HG03095 (cell line): ENCODE data around the gene CYP26B1.

Experiments
- ATAC-seq: cut with Tn5 transposase; IDR thresholded peaks from one replicate; pipeline ENCODE4 v1.9.1; 2021; ENCODE audit warnings: moderate library complexity; ENCODE audit not compliant: unreplicated experiment

The CYP26B1 gene

DNA sequence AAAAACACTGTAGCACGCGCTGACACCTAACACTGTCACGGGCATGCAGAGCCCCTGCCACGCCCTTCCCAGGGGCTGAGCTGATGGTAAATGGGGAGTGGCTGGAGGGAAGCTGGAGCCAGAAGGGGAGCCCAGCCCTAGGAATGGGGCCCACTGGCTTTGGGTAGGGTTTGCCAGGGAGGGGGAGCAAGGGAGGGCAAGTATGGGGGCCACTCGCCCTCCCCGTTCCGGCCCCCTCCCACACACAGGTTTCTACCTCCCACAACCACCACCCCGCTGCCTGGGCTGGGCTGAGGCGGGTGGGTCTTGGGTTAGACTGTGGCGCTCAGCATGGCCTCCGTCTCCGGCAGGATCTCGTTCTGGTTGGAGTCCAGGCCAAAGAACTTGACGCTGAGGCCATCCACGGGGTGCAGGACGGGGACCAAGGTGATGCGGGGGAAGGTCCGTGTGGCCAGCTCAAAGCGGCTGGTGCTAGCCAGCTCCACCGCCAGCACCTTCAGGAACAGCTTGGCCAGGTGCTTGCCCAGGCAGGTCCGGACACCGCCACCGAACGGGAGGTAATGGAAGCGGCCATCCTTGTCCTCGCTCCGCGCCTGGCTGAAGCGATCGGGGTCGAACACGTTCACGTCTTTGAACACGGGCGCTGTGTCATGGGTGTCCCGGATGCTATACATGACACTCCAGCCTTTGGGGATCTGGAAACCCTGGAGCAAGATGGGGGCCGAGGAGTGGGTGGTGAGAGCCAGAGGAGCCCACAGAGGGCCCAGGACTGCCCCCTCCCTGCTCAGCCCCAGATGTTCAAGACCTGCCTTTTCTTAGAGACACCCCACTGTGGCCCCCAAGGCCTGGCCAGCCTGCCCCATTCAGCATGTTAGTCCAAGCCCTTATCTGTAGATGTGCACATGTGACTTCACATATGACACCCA lies 15.5 kb downstream of the CYP26B1 start:
- ATAC-seq: no peak

DNA sequence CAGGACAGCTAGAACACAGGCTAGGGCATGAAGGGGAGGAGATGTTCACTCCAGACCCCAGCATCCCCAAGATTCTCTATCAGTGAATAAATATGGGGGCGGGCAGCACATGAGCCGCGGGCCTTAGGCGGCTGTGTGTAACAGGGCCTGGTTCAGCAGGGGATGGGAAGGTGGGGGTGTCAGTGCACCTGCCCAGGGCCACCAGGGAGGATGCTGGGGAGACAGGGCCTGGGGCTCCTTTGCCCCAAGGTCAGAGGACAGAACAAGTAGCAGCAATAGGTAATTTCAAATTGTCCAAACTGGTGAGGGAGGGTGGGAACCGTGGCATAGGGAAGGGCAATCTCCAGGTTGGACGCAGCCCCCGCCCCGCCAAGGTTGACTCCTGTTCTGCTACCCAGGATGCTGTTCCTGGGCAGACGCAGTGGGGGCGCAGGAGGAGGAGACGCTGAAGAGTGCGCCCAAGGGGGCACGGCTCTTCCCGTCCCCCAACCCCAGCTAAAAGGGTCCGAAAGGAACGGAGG lies 16.2 kb downstream of the CYP26B1 start:
- no peak for ATAC-seq

DNA sequence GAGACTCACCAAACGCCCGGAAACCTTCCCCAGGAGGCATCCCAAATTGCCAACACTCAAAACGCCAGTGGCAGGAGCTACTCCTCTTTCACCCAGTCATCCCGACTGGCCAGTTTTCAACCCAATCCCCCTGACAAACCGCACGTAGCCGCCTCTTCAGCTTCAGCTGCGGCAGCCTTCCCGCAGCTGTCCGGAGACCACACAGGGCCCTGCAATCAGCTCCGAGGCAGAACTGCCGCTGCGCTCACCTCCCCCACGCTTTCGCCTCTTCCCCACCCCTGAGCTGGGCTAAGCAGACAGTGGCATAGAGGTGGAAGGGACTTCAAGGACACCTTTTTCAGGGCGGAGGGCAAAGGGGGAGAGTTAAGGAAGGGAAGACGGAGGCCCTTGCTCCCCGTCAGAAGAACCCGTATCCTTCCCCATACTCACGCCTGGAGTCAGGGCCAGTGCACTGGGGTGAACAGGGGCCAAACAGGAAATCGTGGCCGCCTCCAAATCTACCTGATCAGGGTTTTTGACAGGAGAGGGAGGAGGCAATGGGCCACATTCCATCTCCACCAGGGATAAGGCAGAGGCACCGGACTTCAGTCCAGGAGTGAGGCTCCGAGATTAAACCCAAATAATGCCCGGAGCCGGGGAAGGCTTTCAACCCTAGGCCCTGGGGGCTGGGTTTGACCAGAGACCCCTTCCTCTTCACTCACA lies 16.9 kb downstream of the CYP26B1 start:
- no peak for ATAC-seq

DNA sequence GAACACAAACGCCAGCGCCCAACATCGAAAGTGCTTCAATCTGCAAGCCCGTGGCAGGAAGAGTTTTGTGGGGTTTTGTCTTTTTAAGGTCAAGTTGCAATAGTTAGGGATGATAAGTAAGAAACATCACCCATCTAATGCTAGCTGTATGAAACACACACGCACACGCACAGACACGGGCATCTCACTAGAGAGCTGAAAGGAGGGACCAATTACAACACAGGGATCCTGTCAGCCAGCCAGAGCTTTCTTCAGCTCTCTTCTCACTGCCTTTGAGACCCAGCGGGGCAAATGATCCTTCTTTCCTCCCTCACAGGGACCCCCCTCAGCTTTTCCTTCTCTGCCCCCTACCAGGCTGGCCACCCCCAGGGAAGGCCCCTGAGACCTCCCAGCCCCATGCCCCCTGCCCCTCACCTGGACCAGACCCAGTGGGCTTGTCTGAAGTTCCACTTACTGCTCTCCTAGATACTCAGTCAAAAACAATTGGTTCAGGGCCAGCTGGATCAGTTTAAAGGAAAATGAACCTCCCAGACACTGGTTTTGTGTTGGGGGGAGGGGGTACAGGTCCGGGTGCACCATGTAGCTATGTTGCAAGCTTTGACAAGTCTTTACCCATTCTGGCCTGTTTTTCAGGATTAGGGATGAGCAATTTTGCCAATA lies 17.9 kb downstream of the CYP26B1 start:
- ATAC-seq: no peak

DNA sequence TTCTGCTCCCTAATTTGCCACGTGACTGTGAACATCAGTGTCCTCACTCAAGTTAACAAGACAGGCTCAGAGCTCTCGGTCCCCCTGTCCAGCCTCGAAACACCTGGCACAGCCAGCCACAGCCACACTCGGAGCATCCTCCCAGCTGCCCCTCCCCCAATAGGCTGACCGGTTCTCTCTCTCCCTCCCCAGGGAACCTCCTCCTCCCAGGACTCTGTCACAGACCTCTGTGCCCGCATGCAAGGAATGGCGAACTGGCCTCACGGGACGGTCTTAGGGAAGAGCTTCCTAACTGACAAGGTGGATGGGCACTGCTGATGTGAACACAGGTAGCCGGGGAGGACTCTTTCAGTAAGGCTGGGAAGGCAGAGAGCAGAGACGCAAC lies 18.8 kb downstream of the CYP26B1 start:
- no peak for ATAC-seq

DNA sequence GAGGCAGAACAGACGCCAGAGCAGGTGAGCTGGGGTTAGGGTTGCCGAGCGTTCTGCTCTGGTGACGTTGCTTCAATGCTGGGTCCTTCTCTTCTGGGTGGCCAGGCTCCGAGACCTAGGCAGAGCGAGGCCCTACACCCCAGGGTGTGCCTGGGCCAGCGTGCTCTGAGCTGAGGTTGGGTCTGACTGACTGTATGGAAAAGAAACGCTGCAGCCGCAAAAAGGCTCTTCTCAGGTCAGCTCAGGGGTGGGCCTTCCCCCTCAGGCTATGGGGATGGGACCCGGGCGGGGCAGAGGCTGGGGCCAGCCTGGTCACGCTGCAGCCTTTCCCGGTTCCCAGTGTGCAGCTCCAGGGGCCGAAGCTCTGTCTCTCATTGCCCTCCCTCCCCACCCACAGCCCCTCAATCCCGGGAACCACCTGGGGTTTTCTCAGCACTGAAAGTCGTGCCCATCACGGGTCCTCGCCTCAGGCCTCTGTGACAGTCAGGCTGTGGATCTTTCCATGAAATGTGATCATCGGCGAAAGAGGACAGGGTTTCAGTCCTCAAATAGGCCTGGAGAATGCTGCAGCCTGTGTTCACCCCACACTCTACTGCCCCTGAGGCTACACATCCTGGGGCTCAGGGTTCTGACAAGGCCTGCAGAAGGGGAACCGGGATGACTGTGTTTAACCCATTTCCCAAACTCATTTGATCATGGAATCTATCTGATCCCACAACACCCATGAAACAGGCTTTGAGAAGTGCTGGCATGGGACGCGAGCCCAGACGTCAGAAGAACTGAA lies 19.4 kb downstream of the CYP26B1 start:
- no peak for ATAC-seq

DNA sequence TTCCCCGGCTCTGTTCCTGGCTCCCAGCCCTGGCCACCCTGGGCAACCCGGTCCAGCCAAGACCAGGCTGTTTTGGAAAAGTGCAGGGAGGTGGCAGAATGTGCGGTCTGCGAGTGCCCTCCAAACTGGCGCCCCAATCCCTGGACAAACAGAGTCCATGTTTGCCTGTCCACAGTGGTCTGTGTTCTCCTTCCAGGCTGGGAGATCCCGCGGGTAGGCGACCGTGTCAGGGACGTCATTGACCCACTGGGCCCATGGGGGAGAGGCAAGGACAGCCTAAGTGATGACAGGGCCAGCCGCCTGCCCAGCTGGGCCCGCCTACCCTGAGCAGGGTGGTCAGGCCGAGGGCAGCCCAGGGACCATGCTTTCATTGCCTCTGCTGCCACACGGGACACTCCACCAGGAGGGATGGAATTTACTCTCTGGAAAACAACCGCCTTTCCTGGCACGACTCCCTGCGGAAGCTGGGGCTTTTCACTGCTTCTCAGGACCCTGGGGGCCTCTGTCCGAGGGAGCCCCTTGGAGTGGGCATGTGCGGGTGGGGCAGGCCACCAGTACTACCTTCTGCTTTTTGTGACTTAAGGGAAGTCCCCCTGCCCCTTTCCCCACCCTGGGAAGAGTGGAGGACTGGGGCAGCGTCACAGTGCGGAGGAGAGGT lies 20.1 kb downstream of the CYP26B1 start:
- ATAC-seq: no peak

DNA sequence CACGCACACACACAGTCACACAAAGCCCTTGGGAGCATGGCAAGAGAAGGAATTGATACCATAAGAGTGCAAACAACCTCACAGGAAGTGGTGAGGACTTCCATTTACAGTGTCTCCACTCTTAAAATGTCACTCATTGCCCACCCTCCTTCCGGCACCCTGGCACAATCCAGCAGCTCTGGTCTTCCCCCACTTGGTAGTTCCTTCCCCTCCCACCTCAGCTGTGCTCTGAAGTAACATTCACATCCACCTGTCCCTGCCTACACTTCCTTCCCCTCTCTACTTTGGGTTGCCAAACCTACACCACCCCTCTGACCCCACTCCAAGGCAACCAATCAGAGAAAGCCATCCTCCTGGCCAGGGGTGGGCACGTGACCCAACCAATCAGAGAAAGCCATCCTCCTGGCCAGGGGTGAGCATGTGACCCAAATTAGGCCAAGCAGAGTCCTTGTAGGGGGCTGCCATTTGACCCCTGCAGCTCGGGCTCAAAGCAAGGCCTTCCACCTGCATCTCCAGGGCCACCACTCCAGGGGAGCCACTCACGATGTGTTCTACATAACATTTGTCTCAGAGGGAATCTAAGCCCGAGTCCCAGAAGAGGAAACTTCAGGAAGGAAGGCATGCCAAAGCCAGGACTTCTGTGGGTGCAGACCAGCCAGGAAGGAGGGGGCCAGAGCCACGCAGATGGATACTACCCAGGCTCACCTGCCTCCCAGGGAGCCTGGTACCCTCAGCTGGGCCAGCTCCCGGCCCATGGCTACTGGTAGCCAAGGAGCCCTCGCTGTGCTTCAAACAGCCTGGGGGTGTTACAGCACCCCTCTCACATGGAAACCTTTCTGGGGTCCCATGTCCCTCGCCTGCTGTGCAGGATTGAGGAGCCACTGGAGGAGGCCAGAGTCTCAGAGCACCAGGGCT lies 21.2 kb downstream of the CYP26B1 start:
- no peak for ATAC-seq

DNA sequence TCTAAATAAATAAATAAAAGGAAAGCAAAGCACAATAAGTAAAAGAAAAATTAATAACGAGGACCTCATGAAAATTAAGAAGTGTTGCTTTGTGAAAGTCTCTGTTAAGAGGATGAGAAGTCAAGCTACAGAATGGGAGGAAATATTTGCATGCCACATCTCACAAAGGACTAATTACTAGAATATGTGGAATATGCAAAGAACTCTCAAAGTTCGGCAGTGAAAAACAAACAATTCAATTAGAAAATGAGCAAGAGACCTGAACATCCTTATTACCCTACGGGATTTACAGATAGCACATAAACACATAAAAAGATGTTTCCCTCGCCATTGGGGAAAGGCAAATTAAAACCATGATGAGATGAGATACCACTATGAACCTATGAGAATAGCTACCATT lies 23.3 kb downstream of the CYP26B1 start:
- no peak for ATAC-seq

DNA sequence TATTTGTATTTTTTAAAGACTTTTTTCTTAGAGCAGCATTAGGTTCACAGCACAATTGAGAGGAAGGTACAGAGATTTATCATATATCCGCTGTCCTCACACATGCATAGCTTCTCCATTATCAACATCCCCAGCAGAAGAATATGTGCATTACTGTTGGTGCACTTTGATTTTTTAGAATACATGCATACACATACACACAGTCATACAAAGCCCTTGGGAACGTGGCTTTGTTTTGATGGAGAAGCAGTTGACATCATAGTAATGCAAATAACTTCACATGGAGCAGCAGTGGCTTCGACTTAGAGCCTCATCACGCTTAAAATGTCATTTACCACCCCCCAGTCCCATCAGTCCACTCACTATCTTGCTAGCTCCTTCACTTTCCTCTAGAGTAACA lies 26.5 kb downstream of the CYP26B1 start:
- ATAC-seq: no peak

DNA sequence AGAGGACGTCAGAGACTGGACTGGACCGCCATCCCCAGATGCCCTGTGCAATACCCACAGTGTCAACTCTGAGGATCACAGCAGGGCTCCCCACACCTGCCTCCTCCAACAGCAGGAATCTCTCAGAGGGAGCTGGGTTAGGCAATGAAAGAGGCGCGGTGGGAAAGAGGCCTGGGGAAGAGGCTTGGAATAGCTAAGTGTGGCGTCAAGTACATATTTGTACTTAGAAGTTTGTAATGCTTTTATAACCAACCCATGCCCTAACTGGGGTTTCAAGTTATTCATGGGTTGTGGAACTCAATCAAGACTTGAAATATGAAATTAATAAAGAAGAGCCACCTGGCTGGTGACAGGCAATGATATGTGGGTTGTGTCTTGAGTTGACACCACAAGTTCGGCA lies 28.7 kb downstream of the CYP26B1 start:
- ATAC-seq: no peak

DNA sequence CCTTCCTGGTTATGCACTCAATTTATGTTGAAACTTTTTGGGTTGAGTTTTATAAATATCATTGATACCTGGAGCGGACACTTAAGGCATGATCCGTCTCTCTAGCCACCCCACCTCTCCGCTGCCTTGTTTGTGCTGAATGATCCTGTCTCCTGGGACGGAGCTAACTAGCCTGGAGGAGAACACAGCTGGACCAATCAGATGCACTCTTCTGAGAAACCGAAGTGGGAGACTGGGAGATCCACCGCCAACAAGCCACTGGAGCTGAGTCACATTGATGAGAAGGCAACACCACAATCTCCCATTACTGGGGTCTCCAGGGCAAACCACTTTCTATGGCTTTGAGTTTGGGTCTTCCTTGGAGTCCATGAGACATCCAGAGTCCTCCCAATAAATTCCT lies 29.3 kb downstream of the CYP26B1 start:
- no peak for ATAC-seq

DNA sequence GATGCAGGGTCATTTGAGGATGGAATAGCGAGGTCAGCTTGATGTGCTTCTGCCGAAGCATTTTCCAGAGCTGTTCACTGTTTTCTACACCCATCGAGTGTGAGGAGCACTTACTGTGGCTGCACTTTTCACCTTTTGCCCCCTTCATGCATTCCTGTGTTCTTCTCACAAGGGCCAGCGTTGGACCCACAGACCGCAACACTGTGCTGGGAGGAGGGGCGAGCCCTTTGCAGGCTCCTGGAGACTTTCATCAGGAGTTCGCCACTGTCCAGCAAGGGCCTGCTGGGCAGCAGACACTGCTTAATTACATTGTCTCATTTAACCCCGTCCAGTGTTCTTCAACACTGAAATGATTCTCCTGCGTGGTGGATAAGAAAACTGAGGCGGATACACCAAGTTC lies 29.9 kb downstream of the CYP26B1 start:
- no peak for ATAC-seq

DNA sequence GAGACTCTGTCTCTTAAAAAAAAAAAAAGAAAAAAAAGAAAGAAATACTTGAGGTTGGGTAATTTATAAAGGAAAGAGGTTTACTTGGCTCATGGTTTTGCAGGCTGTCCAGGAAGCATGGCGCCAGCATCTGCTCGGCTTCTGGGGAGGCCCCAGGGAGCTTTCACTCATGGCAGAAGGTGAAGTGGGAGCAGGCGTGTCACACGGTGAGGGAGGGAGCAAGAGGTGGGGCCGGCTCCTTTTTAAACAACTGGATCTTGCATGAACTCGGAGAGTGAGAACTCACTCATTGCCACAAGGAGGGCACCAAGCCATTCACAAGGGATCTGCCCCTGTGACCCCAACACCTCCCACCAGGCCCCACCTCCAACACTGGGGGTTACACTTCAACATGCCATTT lies 30.6 kb downstream of the CYP26B1 start:
- ATAC-seq: no peak

DNA sequence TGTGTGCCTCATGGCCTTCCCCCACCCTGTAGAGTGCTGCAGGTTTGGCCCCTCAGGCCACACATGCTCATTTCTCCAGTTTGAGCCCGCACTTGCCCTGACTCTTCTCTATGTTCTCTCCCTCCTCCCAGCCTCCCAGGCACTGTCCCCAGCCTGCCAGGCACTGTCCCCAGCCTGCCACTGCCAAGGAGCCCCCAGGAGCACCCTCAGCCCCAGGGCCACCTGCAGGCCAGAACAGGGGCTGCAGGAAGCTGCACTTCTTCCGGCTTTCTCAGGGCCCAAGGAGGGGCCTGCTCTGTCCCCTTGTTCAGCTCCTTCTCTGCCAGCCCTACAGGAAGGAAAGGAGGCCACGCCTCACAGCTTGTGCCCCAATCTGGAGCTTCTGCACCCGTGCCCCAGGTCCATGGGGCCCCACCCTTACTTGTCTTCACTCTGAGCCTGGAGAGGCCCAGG lies 31.6 kb downstream of the CYP26B1 start:
- ATAC-seq: no peak

DNA sequence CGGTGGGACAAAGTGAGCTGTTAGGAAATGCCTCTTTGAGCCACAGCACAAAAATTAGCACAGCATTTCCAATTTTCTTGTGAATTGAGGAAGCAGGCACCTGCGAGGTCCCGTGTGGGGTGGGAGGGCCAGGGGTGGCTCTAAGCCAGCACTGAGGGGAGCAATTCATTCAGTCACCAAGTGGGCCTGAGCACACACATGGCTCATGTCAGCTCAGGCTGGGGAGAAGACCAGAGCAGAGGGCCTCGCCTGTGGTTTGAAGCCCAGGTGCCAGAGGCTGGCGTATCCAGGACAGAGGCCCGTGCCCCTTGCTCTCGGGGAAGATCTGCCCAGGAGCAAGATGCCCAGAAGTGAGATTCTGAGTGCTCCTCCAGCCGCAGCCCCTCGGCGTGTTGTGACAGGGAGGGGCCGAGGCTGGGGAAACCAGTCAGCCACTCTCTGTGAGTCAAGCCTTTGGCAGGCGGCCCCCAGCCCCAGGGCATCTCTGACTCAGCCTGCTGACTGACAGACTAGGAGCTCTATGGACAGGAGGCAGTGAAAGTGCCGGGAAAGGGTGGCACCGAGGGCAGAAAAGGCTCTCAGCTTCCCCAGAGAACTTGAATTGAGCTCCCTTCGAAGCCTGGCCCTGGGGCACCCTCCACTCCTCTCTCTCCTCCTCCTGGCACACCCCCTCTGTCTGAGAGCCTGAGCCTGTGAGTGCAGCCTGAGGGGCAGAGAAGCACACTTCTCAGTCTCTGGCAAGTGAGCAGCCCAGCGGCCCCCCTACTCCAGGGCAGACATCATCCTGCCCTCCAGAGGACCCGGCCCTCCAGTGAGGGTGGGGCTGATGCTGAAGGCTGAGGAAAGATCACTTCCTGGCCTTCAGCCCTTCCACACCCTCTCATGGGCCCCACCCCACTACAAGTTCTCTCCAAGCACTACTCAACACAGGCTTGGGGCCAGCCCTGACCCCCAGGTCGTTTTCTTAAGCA lies 32.3 kb downstream of the CYP26B1 start:
- ATAC-seq: no peak

DNA sequence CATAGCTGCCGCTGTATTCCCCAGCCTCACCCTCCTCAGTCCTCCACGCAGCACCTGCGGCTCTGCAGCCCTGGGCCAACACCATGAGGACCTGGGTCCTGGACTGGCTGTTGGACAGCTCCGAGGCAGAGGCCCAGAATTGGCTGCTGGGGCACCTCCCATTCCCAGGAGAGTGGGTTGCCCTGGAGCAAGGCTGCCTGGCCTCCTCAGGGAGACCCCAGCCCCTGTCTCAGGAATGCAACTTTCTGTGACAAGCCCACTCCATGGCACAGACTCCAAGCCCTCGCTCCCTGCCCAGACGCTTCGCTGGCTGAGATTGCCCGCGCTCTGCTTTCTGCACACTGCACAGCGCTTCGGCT lies 33.0 kb downstream of the CYP26B1 start:
- no peak for ATAC-seq
